Hepatocyte (in vitro differentiated cells): Measurements from ENCODE around the gene WFDC6. TPM values are rescaled to one million over a fixed set of nuclear protein-coding genes. Genes with fewer than 3 reads are reported as not detected.
A peak's percentile ranks its signal among the peaks of the same experiment; 100 is the strongest.

Experiments used
- DNase-seq: peaks from one replicate; pipeline ENCODE4 v3.0.0-alpha.2; 2016; ENCODE audit warnings: low spot score
- H2AFZ ChIP-seq: fragments of 200-600 bp; sonication (generic); 2 replicates; pipeline ENCODE4 v1.6.0; 2016; ENCODE audit warnings: antibody characterized with exemption, mild to moderate bottlenecking
- H3K27ac ChIP-seq: fragments of 200-600 bp; sonication (generic); 2 replicates; pipeline ENCODE4 v1.5.1; 2016; ENCODE audit warnings: mild to moderate bottlenecking
- H3K27me3 ChIP-seq: fragments of 200-600 bp; sonication (generic); 2 replicates; pipeline ENCODE4 v1.6.1; 2016
- H3K36me3 ChIP-seq: fragments of 200-600 bp; sonication (generic); replicated peaks from 2 replicates; pipeline ENCODE4 v1.5.1; 2016; ENCODE audit warnings: low read depth; ENCODE audit not compliant: insufficient read depth
- H3K4me1 ChIP-seq: fragments of 200-600 bp; sonication (generic); 2 replicates; pipeline ENCODE4 v1.5.1; 2016; ENCODE audit warnings: mild to moderate bottlenecking, moderate library complexity; ENCODE audit not compliant: insufficient read depth
- H3K4me2 ChIP-seq: fragments of 200-600 bp; sonication (generic); 2 replicates; pipeline ENCODE4 v1.6.0; 2016
- H3K4me3 ChIP-seq: fragments of 200-600 bp; sonication (generic); 2 replicates; pipeline ENCODE4 v1.5.1; 2016; ENCODE audit warnings: mild to moderate bottlenecking
- H3K79me2 ChIP-seq: fragments of 200-600 bp; sonication (generic); 2 replicates; pipeline ENCODE4 v1.6.0; 2017; ENCODE audit warnings: mild to moderate bottlenecking
- H3K9me2 ChIP-seq: fragments of 200-600 bp; sonication (generic); replicated peaks from 2 replicates; pipeline ENCODE4 v1.6.0; 2017; ENCODE audit warnings: mild to moderate bottlenecking; ENCODE audit not compliant: insufficient read depth
- H3K9me3 ChIP-seq: fragments of 200-600 bp; sonication (generic); 2 replicates; pipeline ENCODE4 v1.5.1; 2016; ENCODE audit warnings: low read depth, mild to moderate bottlenecking
- H4K20me1 ChIP-seq: fragments of 200-600 bp; sonication (generic); 2 replicates; pipeline ENCODE4 v1.6.0; 2016; ENCODE audit warnings: mild to moderate bottlenecking; ENCODE audit not compliant: insufficient read depth, poor library complexity, severe bottlenecking
- EZH2 ChIP-seq: fragments of 200-600 bp; sonication (generic); IDR thresholded peaks from 2 replicates; pipeline ENCODE4 v1.6.1; 2016; ENCODE audit warnings: antibody characterized with exemption, mild to moderate bottlenecking, borderline replicate concordance
- EZH2phosphoT487 ChIP-seq: fragments of 200-600 bp; sonication (generic); IDR thresholded peaks from one replicate; pipeline ENCODE4 v1.6.1; 2018; ENCODE audit warnings: antibody characterized with exemption, mild to moderate bottlenecking, low read depth, moderate library complexity; ENCODE audit not compliant: unreplicated experiment, severe bottlenecking
- WGBS: methylation state at CpG from one replicate; pipeline ENCODE4 v1.1.6; 2016; ENCODE audit warnings: low lambda C conversion rate; ENCODE audit errors: missing lambda C conversion rate; 5-methylcytosine and 5-hydroxymethylcytosine counted together
- polyA plus RNA-seq: library from polyadenylated mRNA; unstranded; fragments of >200 nt; fragmentation: Nextera tagmentation; extraction: Ambion mirVana; gene quantifications from 2 replicates; pipeline ENCODE4 v1.2.1, GENCODE V29; 2016
- total RNA-seq: library from RNA; depleted of rRNA; stranded (reverse); fragments of >200 nt; gene quantifications from 2 replicates; pipeline ENCODE4 v1.2.3, GENCODE V29; 2014
- TF ChIP-seq, protein P1 (sequence below): fragments of 200-600 bp; sonication (generic); IDR thresholded peaks from 2 replicates; pipeline ENCODE4 v1.5.1; 2016; ENCODE audit warnings: antibody characterized with exemption, mild to moderate bottlenecking; ENCODE audit not compliant: poor library complexity

Gene WFDC6
- total and polyA plus RNA-seq, 2 experiments from 2014 or later: not detected

DNA sequence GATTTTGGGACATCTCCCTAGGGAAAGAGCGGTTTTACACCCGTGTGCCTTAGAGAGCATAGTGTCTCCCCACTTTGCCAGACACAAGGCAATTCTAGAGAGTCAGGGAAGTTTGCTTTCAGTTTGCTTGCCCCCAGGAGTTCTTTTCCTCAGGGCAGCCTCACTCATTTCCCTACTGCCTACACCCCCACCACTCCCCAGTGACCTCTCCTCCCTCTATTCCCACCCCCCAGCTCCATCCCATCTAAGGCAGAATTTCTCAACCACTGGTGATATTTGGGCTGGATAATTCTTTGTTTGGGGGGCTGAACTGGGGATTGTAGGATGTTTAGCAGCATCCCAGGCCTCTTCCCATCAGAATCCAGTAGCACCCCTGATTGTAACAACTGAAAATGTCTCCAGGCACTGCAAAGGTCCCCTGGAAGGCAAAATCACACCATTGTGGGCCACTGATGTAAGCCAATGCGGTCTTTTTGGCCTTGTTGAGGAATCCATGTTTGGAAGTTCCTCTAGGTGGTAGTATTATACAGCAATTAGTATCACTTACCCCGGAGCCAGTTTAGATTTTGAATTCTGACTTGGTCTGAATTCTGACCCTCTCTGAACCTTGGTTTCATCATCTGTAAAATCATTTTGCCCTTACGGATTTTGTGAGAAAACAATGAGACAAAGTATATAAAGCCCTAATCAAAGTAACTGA is 6.6 kb upstream of the WFDC6 start:
- H3K4me2 ChIP-seq: no peak overlapping the region
- no peak overlapping the region for H3K4me3 ChIP-seq
- no peaks in the 10 kb centered on the region for H3K9me3 ChIP-seq
- no peaks in the 10 kb centered on the region for H4K20me1 ChIP-seq
- peak; percentile 40 for DNase-seq
- no peaks in the 10 kb centered on the region for H3K27me3 ChIP-seq
- H3K9me2 ChIP-seq: no peaks in the 10 kb centered on the region
- no peak overlapping the region for H2AFZ ChIP-seq
- no peaks in the 10 kb centered on the region for H3K36me3 ChIP-seq
- 38% methylated on average over 5 of the region's 5 CpGs for WGBS
- no peaks in the 10 kb centered on the region for H3K79me2 ChIP-seq
- TF ChIP-seq, protein P1, sequence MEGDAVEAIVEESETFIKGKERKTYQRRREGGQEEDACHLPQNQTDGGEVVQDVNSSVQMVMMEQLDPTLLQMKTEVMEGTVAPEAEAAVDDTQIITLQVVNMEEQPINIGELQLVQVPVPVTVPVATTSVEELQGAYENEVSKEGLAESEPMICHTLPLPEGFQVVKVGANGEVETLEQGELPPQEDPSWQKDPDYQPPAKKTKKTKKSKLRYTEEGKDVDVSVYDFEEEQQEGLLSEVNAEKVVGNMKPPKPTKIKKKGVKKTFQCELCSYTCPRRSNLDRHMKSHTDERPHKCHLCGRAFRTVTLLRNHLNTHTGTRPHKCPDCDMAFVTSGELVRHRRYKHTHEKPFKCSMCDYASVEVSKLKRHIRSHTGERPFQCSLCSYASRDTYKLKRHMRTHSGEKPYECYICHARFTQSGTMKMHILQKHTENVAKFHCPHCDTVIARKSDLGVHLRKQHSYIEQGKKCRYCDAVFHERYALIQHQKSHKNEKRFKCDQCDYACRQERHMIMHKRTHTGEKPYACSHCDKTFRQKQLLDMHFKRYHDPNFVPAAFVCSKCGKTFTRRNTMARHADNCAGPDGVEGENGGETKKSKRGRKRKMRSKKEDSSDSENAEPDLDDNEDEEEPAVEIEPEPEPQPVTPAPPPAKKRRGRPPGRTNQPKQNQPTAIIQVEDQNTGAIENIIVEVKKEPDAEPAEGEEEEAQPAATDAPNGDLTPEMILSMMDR: peak; percentile 60
- TF ChIP-seq EZH2phosphoT487: no peak
- no peaks in the 10 kb centered on the region for H3K4me1 ChIP-seq
- no peak overlapping the region for H3K27ac ChIP-seq

DNA sequence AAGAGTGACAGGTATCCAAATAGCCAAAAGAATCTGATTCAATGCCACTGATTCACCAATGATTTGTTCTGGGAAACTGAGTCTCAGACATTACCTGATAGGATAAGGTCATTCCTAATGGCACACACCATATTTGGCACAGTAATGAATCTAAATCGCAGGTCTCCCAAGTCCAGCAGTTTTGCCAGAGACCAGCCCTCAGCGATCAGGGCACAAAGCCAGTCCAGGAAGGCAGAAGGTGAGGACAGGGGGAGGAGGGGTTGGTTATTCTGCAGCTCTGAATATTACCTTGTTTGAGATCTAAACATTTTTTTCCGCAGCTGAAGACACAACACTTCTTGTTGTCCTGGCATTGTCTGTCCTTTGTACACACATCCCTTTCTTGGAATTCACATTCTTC is 6.1 kb upstream of the WFDC6 start:
- 86% methylated on average over 3 of the region's 3 CpGs for WGBS
- H3K9me3 ChIP-seq: no peaks in the 10 kb centered on the region
- no peaks in the 10 kb centered on the region for H3K79me2 ChIP-seq
- no peak overlapping the region for H3K27ac ChIP-seq
- no peaks in the 10 kb centered on the region for H4K20me1 ChIP-seq
- no peaks in the 10 kb centered on the region for H3K4me1 ChIP-seq
- H3K27me3 ChIP-seq: no peaks in the 10 kb centered on the region
- H3K36me3 ChIP-seq: no peaks in the 10 kb centered on the region
- TF ChIP-seq, protein P1: no peak
- TF ChIP-seq EZH2phosphoT487 (no peak), EZH2 (no peak)
- DNase-seq: no peak
- no peaks in the 10 kb centered on the region for H3K9me2 ChIP-seq
- H2AFZ ChIP-seq: no peak overlapping the region
- H3K4me3 ChIP-seq: no peak overlapping the region
- H3K4me2 ChIP-seq: no peak overlapping the region

DNA sequence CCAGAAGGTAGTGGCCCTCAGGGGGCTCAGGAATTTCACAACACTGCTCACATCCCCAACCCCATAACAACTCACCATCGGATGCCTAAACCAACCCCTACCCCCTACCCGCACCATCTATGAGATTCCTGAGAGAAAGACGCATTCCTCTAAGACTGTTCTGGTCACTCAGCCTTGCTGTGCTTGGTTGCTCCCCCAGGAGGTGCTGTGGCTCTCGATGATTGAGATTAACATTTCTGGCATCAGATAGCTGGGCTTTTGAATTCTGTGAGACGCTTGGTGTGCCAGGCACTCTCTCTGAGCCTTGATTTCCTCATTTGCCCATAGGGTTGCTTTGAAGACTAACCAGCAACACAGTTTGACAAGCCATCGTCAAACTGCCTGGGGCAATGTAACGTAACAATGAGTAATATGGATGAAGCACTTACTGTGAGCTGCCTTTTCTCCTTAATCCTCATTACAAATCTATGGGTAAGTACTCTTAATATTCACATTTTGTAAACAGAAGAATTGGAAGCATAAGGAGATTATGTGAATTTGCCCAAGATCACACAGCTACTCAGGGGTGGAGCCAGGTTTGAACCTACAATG is 978 bp downstream of the WFDC6 start:
- TF ChIP-seq EZH2phosphoT487 (no peak), EZH2 (no peak)
- TF ChIP-seq, protein P1: no peak
- Histone ChIP-seq H3K4me2 (no peak overlapping the region), H3K9me2 (no peaks in the 10 kb centered on the region), H3K4me1 (no peaks in the 10 kb centered on the region), H3K79me2 (no peaks in the 10 kb centered on the region), H3K9me3 (no peaks in the 10 kb centered on the region), H3K27me3 (peaks cover 17% of the 10 kb centered on the region), H3K4me3 (no peak overlapping the region), H3K27ac (no peak overlapping the region), H2AFZ (no peak overlapping the region), H4K20me1 (no peaks in the 10 kb centered on the region), H3K36me3 (no peaks in the 10 kb centered on the region)
- 62% methylated on average over 7 of the region's 7 CpGs for WGBS
- no peak for DNase-seq
